ENCODE measurements around the gene SMCHD1.
"Not testable (repeated sequence)": the region's sequence is repeated elsewhere in the genome, so short reads cannot be mapped to it uniquely, and the experiment has no call there.

The SMCHD1 gene

DNA sequence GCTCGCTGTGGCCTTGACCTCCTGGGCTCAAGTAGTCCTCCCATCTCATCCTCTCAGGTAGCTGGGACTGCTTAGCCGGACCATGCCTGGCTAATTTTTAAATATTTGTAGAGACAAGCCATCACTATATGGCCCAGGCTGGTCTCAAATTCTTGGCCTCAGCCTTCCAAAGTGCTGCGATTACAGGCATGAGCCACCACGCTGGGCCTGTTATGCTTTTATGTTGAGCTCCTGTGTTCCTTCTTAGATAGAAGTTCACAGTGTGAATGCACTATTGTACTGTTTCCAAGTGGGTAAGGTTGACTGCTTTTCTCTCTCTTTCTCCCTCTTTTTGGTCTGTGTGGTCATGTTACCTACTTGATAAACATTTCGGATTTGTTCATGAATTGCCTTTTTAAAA lies 61.9 kb downstream of the SMCHD1 start:
- no peak for DNase-seq

DNA sequence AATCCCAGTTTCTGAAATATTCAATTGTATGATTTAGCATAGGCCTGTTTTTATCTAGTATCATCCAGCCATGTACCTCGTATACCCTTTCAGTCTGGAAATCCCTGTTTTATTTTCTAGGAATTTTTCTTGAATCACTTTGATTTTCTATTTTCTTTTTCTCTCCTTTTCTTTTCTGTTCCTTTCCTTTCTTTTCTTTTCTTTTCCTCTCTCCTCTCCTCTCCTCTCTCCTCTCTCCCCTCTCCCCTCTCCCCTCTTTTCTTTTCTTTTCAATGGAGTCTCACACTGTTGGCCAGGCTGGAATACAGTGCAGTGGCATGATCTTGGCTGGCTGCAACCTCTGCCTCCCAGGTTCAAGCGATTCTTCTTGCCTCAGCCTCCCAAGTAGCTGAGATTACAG lies 63.5 kb downstream of the SMCHD1 start:
- DNase-seq: no peak

DNA sequence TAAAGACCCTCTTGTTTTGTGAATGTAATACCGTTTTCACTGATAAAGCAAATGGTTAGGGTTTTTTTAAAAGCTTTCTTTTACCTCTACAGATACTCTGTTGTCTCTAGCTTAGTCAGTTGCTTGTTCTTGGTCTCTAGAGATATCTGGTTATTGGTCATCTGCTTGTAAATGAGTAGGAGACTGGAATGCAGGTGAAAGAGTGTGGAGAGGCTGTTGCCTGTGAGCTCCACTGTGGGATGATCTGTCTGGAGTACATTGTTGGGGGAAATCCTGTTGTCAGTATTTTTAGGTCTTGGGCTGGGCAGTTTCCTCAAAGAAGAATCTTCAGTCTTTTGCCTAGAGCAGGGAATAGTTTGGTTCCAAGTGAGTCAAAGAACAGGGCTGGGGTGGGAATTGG lies 67.7 kb downstream of the SMCHD1 start:
- no peak for DNase-seq

DNA sequence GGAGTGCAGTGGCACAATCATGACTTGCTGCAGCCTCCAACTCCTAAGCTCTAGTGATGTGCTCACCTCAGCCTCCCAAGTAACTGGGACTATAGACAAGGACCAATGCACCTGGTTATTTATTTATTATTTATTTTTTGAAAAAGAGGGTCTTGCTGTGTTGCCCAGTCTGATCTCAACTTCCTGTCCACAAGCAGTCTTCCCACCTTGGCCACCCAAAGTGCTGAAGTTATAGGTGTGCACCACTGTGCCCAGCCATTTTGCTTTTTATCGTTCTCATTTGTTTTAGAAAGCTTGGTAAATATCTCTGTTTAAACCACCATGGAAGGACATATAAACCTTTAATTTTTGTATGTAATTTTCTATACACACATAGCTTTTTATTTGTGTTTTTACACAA lies 74.2 kb downstream of the SMCHD1 start:
- DNase-seq: no peak

DNA sequence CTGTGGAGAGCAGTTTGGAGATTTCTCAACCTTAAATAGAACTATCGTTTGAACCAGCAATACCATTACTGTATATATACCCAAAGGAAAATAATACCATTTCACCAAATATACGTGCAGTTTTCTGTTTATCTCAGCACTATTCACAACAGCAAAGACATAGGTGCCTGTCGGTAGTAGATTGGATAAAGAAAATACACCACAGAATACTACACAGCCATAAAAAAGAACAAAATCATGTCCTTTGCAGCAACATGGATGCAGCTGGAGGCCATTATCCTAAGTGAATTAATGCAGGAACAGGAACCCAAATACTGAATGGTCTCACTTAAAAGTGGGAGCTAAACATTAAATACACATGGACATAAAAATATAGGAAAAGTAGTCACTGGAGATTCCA lies 81.3 kb downstream of the SMCHD1 start:
- no peak for DNase-seq

DNA sequence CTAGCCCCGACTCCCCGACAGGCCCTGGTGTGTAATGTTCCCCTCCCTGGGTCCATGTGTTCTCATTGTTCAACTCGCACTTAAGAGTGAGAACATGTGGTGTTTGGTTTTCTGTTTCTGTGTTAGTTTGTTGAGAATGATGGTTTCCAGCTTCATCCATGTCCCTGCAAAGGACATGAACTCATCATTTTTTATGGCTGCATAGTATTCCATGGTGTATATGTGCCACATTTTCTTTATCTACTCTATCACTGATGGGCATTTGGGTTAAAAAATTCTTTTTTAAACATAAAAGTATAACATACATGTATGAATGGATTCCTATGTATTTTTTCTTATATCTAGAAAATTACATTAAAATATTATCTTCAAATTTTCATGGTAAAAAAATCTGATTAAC lies 84.6 kb downstream of the SMCHD1 start:
- DNase-seq: not testable (repeated sequence)

DNA sequence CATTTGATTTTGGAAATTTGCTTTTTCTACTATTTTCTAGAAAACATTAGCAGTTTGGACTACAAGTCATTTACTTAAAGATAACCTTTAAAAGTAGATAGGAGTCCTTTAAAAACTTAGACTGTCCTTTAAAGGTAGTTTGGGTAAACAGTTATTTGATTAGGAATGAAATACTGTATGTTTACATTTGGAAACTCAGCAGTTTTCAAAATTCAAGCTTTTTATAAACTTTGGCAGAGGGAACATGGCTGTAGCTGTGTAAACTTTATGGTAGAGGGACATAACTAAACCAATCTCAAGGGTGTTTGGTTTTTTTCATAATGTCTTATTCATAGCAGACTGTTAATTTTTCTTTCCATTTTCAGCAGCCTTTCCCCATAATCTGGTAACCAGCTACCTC lies 90.7 kb downstream of the SMCHD1 start:
- no peak for DNase-seq

DNA sequence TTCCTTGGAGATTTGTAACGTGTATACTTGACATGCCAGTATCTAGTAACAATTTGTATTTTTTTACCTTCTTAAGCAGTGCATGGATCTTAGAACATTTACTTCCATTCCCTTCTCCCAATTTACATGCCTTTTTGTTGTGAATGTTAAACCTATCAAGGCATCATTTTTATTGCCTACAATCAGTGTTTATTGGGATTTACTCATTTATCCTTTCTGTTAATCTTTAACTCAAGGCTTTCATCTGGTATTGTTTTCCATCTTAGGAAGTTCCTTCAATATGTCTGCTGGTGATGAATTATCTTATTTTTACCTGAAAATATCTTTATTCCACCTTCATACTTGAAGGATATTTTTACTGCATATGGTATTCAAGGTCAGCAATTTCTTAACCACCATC lies 102.8 kb downstream of the SMCHD1 start:
- no peak for DNase-seq

DNA sequence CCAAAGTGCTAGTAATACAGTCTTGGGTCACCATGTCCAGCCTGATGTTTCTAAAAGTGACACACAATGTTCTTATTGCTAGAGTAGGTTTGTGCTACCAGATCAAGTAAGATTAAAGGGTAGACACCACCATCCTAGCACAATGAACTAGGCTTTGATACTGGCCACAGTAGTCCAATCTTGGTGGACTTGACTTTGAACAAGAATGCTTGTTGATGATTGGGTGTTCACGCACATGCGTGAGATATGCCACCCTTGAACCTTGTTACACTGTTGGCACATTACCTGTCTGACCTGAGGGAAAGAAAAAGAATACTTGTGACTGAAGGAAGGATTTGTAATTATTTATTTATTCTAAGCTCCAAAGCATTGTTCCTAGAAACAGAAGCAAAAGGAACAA lies 119.1 kb downstream of the SMCHD1 start:
- DNase-seq: no peak

DNA sequence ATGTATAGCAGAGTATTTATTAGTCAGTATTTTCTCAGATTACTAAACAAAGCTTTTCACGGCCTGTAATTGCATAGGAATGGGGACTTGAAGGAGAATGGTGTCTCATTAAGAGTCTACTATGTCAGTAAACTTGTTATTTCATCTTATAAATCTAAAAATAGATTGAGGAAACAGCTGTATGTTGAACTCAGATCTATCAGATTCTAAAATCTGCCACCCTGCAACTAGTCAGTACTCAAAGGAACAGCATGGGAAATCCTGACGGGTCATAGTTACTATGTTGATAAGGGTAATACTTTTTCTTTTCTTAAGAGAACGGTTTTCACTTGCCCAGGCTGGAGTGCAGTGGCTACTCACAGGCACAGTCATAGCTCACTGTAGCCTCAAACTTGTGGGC lies 121.1 kb downstream of the SMCHD1 start:
- no peak for DNase-seq

DNA sequence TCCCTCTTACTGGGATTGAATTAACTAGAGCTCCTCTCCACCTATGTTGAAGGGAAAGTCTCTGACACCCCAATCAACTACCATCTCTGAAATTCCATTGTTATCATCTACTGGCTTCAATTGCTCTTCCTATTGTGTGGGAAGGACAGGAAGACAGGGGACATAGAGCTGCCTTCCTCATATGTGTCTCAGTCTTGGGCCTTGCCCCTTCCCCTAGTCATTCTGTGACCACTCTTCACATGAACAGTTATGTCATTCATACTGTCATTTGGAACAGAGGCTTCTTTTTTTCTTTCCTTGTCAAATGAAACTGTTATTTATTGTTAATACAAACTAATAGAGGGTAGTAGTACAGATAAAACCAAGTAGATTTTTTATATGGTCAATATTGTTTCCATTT lies 121.7 kb downstream of the SMCHD1 start:
- no peak for DNase-seq

DNA sequence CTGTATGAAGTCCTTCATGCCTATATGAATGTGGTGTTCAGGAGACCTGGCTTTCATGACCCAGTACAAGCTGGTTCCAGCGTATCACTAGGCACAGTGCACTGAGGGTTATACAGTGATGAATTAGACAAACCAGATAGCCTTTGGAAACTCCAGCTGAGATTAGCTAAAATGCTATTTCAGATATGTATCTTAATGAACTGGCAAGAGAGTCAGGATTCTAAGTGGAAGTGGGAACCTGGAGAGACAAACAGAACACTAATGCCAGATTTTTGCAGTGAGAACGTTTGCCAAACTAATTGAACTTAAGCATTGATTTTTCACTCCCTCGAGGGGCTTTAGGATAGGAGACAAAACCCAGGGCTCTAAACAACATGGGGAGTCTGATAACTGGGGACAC lies 125.2 kb downstream of the SMCHD1 start:
- no peak for DNase-seq

DNA sequence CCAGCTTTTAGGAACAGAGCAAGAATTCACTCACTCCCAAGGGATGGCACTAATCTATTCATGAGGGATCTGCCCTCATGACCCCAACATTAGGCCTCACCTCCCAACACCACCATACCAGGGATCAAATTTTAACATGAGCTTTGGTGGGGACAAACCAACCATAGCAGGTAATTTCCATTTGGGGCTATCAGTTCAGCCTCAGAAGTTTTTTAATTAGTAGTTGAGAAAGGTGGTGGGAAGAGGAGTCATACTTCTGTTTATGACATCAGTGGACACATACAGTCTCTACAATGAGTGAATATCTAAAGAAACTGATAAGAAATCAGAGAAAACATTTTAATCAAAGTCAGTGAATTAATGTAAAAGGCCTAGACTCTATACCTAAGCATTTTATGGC lies 131.7 kb downstream of the SMCHD1 start:
- no peak for DNase-seq

DNA sequence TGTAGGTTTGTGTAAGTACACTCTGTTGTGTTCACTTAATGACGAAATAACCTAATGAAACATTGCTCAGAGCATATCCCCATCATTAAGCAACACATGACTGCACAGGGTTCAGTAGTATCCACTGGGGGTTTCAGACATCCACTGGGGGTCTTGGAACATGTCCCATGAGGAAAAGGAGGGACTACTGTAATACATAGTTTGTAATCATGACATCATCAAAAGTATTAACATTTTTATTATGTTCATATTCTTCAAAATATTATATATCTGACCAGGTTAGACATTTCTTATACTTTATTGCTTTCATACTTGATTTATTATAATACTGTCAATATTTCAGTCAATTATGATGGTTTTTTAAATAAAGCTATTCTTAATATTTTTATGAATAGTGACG lies 136.9 kb downstream of the SMCHD1 start:
- DNase-seq: no peak

DNA sequence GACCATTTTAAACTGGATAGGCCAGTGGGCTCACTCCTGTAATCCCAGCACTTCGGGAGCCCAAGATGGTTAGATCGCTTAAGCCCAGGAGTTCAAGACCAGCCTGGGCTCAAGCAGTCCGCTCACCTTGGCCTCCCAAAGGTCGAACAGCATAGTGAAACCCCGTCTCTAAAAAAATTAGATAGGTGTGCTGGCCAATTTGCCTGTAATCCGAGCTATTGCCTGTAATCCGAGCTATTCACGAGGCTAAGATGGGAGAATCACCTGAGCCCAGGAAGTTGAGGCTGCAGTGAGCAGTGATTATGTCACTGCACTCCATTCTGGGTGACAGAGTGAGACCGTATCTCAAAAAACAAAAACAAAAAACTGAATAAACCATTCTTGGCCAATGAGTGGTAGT lies 138.6 kb downstream of the SMCHD1 start:
- DNase-seq: no peak

DNA sequence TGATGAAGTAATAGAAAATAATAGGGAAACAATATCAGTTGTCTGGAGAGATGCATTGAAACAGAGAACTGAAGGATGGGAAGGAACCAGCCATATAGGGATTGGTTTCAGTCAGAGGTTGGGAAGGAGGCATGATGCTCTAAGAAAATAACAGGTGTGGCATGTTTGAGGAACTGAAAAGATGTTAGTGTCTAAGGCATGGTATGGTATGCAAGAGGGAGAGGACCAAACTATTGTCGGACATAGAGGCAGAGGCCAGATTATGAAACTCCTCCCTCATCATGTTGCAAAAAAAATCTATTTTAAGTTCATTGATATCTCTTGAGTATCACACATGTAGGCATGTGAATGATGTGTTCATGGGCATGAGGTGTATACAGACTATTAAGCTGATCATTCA lies 142.4 kb downstream of the SMCHD1 start:
- DNase-seq: no peak

DNA sequence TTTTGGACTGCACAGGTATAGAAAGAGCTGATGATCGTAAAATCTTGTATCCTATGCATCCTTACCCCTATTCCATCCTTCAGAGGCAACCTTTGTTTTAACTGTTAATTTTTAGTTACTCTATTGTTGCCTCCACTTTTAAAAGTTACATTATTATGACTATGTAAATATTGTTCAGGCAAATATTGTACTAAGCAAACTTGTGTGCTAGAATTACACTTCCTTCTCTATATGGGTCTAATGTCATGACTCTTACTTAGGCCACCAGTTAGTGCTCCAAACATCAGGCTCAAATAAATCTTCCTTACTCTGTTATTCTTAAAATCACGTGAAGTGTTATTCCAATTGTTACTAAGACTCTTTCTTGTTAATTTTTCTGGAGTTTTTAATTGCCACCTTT lies 143.8 kb downstream of the SMCHD1 start:
- no peak for DNase-seq

DNA sequence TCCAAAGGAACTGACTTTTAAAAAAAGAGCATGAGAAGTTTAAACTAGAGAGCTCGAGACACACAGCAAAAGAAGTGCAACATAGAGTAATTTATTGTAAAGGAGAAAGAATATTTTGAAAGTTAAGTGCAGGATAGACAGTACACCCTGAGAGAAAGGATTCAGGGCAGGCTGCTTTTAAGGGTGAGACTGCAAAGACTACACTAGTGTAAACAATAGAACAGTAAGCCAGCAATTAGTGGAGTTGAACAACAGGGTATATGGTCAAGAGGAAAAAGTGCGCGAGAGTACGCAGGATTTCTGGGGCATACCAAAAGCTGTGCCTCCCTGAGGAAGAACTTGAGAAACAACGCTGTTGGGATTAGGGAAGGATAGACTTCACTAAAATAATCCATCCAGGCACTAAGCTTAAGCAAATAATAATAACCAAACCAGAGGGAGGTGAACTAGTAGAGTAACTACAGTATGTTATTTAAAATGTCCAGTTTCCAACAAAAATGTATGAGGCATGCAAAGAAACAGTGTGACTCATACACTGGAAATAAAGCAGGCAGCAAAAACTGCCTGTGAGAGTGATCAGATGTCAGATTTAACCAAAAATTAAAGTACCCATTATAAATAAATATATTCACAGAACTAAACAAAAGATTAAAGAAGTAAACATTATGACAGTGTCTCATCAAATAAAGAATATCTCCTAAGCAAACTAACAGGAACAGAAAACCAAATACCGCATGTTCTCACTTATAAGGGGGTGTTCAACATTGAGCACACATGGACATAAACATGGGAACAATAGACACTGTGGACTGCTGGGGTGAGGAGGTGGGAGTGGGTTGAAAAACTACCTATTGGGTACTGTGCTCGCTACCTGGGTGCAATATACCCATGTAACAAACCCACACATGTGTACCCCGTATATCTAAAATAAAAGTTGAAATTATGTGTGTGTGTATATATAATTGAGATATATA lies 150.7 kb downstream of the SMCHD1 start:
- no peak for DNase-seq

DNA sequence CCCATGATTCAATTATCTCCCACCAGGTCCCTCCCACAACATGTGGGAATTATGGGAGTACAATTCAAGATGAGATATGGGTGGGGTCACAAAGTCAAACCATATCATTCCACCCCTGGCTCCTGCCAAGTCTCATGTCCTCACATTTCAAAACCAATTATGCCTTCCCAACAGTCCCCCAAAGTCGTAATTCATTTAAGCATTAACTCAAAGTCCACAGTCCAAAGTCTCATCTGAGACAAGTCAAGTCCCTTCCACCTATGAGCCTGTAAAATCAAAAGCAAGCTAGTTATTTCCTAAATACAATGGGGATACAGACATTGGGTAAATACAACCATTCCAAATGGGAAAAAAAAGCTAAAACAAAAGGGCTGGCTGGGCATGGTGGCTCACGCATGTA lies 153.1 kb downstream of the SMCHD1 start:
- DNase-seq: not testable (repeated sequence)

DNA sequence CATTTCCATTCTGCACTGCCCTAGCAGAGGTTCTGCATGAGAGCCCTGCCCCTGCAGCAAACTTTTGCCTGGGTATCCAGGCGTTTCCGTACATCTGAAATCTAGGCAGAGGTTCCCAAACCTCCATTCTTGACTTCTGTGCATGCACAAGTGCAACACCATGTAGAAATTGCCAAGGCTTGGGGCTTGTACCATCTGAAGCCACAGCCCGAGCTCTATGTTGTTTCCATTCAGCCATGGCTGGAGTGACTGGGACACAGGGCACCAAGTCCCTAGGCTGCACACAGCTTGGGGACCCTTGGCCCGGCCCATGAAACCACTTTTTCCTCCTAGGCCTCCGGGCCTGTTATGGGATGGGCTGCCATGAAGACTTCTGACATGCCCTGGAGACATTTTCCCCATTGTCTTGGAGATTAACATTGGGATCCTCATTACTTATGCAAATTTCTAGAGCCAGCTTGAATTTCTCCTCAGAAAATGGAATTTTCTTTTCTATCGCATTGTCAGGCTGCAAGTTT lies 154.2 kb downstream of the SMCHD1 start:
- not testable (repeated sequence) for DNase-seq

DNA sequence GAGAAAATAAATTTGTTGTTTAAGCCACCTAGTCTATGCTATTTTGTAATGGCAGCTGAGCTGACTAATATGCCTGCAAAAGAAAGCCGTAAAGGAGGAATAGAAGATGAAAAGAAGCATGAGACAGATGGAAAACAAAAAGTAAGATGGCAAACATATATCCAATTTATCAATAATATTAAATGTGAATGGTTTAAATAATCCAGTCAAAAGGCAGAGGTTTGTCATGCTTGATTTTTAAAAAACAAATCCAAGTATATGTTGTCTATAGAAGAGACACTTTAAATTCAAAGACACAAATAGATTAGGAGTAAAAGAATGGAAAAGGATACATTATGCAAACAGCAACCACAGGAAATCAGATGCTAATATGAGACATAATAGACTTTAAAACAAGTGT lies 155.9 kb downstream of the SMCHD1 start:
- DNase-seq: no peak

DNA sequence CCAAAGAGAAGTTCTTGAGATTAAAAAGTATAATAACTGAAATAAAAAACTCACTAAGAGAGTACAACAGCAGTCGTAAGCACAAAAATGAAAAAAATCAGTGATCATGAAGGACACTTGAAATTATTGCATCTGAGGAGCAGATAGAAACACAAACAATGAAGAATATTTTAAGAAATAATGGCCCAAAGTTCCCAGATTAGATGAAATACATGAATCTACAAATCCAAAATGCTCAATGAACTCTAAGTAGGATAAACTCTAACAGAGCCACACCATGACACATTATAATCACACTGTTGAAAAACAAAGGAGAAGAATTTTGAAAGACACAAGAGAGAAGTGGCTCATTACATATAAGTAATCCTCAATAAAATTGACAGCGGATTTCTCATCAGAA lies 159.4 kb downstream of the SMCHD1 start:
- no peak for DNase-seq

DNA sequence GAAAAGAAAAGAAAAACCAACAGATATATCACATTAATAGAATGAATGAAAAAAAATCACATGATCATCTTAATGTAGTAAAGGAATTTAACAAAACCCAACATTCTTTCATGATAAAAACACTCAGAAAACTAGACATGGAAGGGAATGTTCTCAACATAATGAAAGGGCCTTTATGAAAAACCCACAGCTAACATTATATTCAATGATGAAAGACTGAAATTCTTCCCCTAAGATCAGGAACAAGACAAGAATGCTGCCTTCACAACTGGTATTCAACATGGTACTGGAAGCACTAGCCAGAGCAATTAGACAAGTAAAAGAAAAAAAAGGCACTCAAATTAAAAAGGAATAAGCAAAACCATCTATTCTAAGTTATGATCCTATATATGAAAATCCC lies 162.8 kb downstream of the SMCHD1 start:
- no peak for DNase-seq

DNA sequence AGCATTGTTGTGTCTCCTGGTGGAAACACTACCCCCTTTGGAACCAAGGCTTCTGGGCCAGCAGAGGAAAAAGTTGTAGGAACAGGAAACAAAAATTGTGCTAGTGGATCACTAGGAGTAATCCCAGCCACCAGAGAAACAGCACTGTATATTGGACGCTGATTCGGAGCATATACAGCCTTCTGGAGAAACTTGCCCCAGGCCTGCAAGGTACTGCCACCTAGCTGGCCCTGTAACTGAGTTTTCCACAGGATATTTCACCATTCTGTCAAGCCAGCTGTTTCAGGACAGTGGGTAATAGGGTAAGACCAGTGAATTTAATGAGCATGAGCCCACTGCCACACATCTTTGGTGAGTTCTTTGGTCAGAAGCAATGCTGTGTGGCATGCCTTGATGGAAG lies 166.2 kb downstream of the SMCHD1 start:
- no peak for DNase-seq
